Smooth muscle cell (in vitro differentiated cells): ENCODE measurements around the gene EPN3. TPM values are rescaled to one million over a fixed set of nuclear protein-coding genes. Genes with fewer than 3 reads are reported as not detected.

ENCODE experiments used
- DNase-seq: peaks from one replicate; lab custom pipeline; 2025; ENCODE audit not compliant: unreplicated experiment; lab: John Stamatoyannopoulos, UW
- H2AFZ ChIP-seq: fragments of 200-600 bp; sonication (generic); 2 replicates; pipeline ENCODE4 v1.6.0; 2016; ENCODE audit warnings: antibody characterized with exemption, low read depth, mild to moderate bottlenecking
- H3F3A ChIP-seq: fragments of 200-600 bp; sonication (generic); 2 replicates; pipeline ENCODE4 v1.6.0; 2017; ENCODE audit warnings: antibody characterized with exemption, low read depth
- H3K27ac ChIP-seq: fragments of 200-600 bp; sonication (generic); 2 replicates; pipeline ENCODE4 v1.5.1; 2016; ENCODE audit warnings: low read depth, mild to moderate bottlenecking
- H3K27me3 ChIP-seq: fragments of 200-600 bp; sonication (generic); 2 replicates; pipeline ENCODE4 v1.6.1; 2016; ENCODE audit warnings: low read depth, mild to moderate bottlenecking
- H3K36me3 ChIP-seq: fragments of 200-600 bp; sonication (generic); 2 replicates; pipeline ENCODE4 v1.5.1; 2016; ENCODE audit warnings: low read depth
- H3K4me1 ChIP-seq: fragments of 200-600 bp; sonication (generic); 2 replicates; pipeline ENCODE4 v1.5.1; 2016; ENCODE audit warnings: low read depth
- H3K4me2 ChIP-seq: fragments of 200-600 bp; sonication (generic); 2 replicates; pipeline ENCODE4 v1.6.0; 2016; ENCODE audit warnings: mild to moderate bottlenecking
- H3K4me3 ChIP-seq: fragments of 200-600 bp; sonication (generic); 2 replicates; pipeline ENCODE4 v1.5.1; 2016; ENCODE audit warnings: mild to moderate bottlenecking
- H3K79me2 ChIP-seq: fragments of 200-600 bp; sonication (generic); 2 replicates; pipeline ENCODE4 v1.6.0; 2016; ENCODE audit warnings: low read depth, mild to moderate bottlenecking
- H3K9ac ChIP-seq: fragments of 200-600 bp; sonication (generic); 2 replicates; pipeline ENCODE4 v1.6.0; 2016; ENCODE audit warnings: low read depth
- H3K9me3 ChIP-seq: fragments of 200-600 bp; sonication (generic); replicated peaks from 2 replicates; pipeline ENCODE4 v1.5.1; 2016; ENCODE audit warnings: low read depth
- H4K20me1 ChIP-seq: fragments of 200-600 bp; sonication (generic); 2 replicates; pipeline ENCODE4 v1.6.0; 2016; ENCODE audit warnings: low read depth
- WGBS: methylation state at CpG from one replicate; pipeline ENCODE4 v1.1.7; 2016; ENCODE audit warnings: low lambda C conversion rate; 5-methylcytosine and 5-hydroxymethylcytosine counted together
- polyA plus RNA-seq: library from polyadenylated mRNA; unstranded; fragments of >200 nt; fragmentation: Nextera tagmentation; extraction: Ambion mirVana; gene quantifications from 2 replicates; pipeline ENCODE4 v1.2.1, GENCODE V29; 2016
- total RNA-seq: library from RNA; depleted of rRNA; stranded (reverse); fragments of >200 nt; gene quantifications from 2 replicates; pipeline ENCODE4 v1.2.3, GENCODE V29; 2014
- TF ChIP-seq, protein P1 (sequence below): fragments of 200-600 bp; sonication (generic); IDR thresholded peaks from 2 replicates; pipeline ENCODE4 v1.5.1; 2017; ENCODE audit warnings: borderline replicate concordance, mild to moderate bottlenecking, antibody characterized with exemption; ENCODE audit not compliant: insufficient read depth, poor library complexity, severe bottlenecking

The EPN3 gene
- total and polyA plus RNA-seq, 2 experiments from 2014 or later, result 3.9 to 5.1 TPM

DNA sequence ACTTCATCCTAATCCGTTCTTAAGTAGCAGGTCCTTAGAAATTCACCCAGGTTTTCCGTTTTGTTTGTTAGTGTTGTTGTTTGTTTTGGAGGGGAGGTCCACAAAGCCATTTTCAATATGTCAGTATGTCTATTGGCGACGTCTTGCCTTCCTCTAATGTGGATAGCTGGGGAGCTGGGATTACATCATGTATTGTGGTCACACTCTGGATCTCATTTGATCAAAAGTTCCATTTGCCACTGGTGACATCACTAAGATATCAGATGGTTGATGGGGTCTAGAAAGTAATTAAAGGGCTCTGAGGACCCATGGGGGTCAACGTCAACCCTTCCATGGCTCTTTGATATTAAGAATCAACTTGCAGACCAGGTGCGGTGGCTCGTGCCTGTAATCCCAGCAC is 2.7 kb upstream of the EPN3 start:
- H3F3A ChIP-seq, result no peaks in the 10 kb centered on the region
- no peaks in the 10 kb centered on the region for H3K36me3 ChIP-seq
- no peaks in the 10 kb centered on the region for H3K9me3 ChIP-seq
- no peak overlapping the region for H3K27ac ChIP-seq
- no peaks in the 10 kb centered on the region for H3K79me2 ChIP-seq
- TF ChIP-seq, protein P1, sequence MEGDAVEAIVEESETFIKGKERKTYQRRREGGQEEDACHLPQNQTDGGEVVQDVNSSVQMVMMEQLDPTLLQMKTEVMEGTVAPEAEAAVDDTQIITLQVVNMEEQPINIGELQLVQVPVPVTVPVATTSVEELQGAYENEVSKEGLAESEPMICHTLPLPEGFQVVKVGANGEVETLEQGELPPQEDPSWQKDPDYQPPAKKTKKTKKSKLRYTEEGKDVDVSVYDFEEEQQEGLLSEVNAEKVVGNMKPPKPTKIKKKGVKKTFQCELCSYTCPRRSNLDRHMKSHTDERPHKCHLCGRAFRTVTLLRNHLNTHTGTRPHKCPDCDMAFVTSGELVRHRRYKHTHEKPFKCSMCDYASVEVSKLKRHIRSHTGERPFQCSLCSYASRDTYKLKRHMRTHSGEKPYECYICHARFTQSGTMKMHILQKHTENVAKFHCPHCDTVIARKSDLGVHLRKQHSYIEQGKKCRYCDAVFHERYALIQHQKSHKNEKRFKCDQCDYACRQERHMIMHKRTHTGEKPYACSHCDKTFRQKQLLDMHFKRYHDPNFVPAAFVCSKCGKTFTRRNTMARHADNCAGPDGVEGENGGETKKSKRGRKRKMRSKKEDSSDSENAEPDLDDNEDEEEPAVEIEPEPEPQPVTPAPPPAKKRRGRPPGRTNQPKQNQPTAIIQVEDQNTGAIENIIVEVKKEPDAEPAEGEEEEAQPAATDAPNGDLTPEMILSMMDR, result no peak
- DNase-seq, result no peak
- H3K27me3 ChIP-seq, result peaks cover 39% of the 10 kb centered on the region
- peaks cover 25% of the 10 kb centered on the region for H3K4me1 ChIP-seq
- H3K9ac ChIP-seq, result no peak overlapping the region
- WGBS, result 94% methylated on average over 7 of the region's 7 CpGs
- no peak overlapping the region for H3K4me3 ChIP-seq
- no peak overlapping the region for H3K4me2 ChIP-seq
- no peak overlapping the region for H2AFZ ChIP-seq
- no peaks in the 10 kb centered on the region for H4K20me1 ChIP-seq

DNA sequence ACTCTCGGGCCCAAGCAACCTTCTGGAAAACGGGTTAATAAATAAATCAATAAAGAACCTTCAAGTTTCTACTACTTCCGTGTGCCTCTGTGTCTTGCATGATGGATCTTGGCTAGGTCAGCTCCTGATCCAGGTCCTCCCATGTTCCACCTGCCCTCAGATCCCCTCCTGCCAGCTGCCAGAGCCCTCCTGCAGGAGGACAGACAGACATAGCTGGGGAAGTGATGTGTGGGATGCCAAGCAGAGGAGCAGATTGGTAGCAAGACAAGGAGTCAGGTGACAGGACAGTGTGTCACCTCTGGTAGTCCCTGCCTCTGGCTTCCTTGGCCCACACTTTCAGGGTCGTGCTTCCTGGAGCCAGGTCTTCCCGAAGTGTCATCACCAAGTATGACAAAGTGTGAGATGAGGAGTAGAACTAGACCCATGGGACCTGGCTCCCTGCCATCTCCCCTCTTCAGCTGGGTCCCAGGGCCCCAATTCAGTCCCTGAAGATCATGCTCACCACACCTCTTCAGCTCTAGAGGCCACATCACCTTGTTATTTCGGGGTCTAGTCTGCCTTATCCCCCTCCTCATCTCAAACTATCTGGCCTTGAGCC is 1.0 kb upstream of the EPN3 start:
- 84% methylated on average over 6 of the region's 6 CpGs for WGBS
- no peaks in the 10 kb centered on the region for H3K36me3 ChIP-seq
- no peak overlapping the region for H3K9ac ChIP-seq
- H3K27me3 ChIP-seq, result peaks cover 39% of the 10 kb centered on the region
- H3K79me2 ChIP-seq, result no peaks in the 10 kb centered on the region
- H4K20me1 ChIP-seq, result no peaks in the 10 kb centered on the region
- H2AFZ ChIP-seq, result no peak overlapping the region
- H3K4me2 ChIP-seq, result no peak overlapping the region
- TF ChIP-seq, protein P1, result no peak
- H3F3A ChIP-seq, result no peaks in the 10 kb centered on the region
- peaks cover 25% of the 10 kb centered on the region for H3K4me1 ChIP-seq
- no peak overlapping the region for H3K4me3 ChIP-seq
- H3K9me3 ChIP-seq, result no peaks in the 10 kb centered on the region
- DNase-seq, result no peak
- H3K27ac ChIP-seq, result no peak overlapping the region

DNA sequence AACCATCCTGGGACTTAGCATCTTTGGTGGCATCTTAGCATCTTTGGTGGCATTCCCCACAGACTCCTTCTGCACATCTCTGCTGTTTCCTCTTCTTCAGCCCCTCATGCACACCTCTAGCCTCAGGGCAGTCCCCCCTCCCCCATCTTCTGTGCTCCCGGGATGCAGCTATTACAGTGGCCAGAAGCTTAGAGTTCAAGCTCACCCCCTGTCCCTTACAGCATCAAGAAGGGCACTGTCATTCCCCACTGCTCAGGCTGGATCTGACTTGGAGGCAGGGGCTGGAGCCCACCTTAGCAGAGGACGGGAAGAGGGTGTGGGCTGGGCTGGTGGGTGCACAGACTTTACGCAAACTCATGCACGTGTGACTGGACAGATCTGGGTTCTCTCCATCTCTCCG is 650 bp downstream of the EPN3 start:
- Histone ChIP-seq H3K9me3 (no peaks in the 10 kb centered on the region), H3K27me3 (peaks cover 39% of the 10 kb centered on the region), H2AFZ (no peak overlapping the region), H3K4me3 (peak overlapping the region; percentile 46), H4K20me1 (no peaks in the 10 kb centered on the region), H3F3A (no peaks in the 10 kb centered on the region), H3K36me3 (no peaks in the 10 kb centered on the region), H3K27ac (no peak overlapping the region), H3K79me2 (no peaks in the 10 kb centered on the region), H3K4me1 (peaks cover 25% of the 10 kb centered on the region), H3K9ac (no peak overlapping the region), H3K4me2 (peak overlapping the region; percentile 83)
- TF ChIP-seq, protein P1, result no peak
- no peak for DNase-seq
- 8% methylated on average over 5 of the region's 5 CpGs for WGBS

DNA sequence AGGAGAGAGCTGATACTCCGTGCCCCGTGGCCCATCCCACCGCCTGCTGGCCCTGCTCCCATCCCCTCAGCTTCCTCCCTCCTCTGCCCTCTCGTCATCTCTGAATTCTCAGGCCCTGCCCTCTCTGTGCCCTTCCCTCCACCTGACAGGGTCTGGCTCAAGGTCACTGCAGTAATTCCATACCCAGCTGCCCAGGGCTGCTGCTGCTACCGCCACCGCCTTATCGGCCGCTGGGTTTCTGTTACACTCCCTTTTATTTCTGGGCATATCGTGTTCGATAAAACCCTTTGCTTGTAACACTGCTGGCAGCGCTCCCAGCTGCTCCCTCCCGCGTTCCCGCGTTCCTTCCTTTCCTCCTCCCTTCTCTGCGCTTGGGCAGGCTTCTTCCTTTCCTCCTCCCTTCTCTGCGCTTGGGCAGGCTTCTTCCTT is 1.2 kb downstream of the EPN3 start:
- H3K4me3 ChIP-seq, result peak overlapping the region; percentile 46
- TF ChIP-seq, protein P1, result no peak
- no peak for DNase-seq
- H3K36me3 ChIP-seq, result no peaks in the 10 kb centered on the region
- no peak overlapping the region for H3K9ac ChIP-seq
- H3K4me2 ChIP-seq, result peak overlapping the region; percentile 83
- no peak overlapping the region for H3K27ac ChIP-seq
- WGBS, result 4% methylated on average over 17 of the region's 17 CpGs
- peaks cover 39% of the 10 kb centered on the region for H3K27me3 ChIP-seq
- no peaks in the 10 kb centered on the region for H3K79me2 ChIP-seq
- H3K4me1 ChIP-seq, result peaks cover 25% of the 10 kb centered on the region
- peak overlapping the region; percentile 16 for H2AFZ ChIP-seq
- H3K9me3 ChIP-seq, result no peaks in the 10 kb centered on the region
- H4K20me1 ChIP-seq, result no peaks in the 10 kb centered on the region
- H3F3A ChIP-seq, result no peaks in the 10 kb centered on the region
